ENCODE results near the gene MOV10. TPM values are rescaled to one million over a fixed set of nuclear protein-coding genes. Genes with fewer than 3 reads are reported as not detected.

Gene MOV10
- total RNA-seq, 1 donor from 2014 or later: 74.9 TPM

DNA sequence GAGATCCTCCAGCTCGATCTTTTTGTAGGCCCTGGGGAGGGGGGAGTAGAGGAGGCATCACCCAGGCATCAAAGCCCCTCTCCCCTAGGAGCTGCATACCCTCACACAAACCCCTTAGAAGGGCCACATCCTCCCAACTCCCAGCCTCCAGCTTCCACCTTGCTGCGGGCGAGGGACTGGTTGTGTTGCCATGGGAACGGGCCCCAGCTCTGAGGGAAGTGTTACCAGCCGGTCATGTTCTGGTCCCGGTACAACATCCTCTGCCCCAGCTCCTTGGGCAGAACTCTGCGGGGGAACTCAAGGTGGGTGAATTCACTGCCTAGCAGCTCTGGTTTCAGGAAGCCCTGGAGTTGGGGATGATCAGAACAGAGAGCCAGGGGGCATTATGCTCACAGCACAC, 36.6 kb downstream of the MOV10 start:
- TF ChIP-seq CTCF (conservative IDR thresholded peaks at IDR 0.05): no peak
- Mint-ChIP-seq H3K4me1 (peaks cover 27% of the 10 kb centered on the region), H3K4me3 (peak overlapping the region; percentile 26), H3K9me3 (no peaks in the 10 kb centered on the region), H3K36me3 (ENCODE audit: low read depth) (no peaks in the 10 kb centered on the region), H3K27me3 (ENCODE audit: low read depth) (peaks cover 59% of the 10 kb centered on the region), H3K27ac (ENCODE audit: unreplicated experiment) (no peak overlapping the region)
- no peak for DNase-seq (ENCODE audit: low read depth, low spot score)

GRCh38 chr1:112711670-112712069, 37.2 kb downstream of the MOV10 start:
- Mint-ChIP-seq H3K36me3 (ENCODE audit: low read depth) (no peaks in the 10 kb centered on the region), H3K27ac (ENCODE audit: unreplicated experiment) (no peak overlapping the region), H3K9me3 (no peaks in the 10 kb centered on the region), H3K4me3 (peak overlapping the region; percentile 26), H3K27me3 (ENCODE audit: low read depth) (peaks cover 64% of the 10 kb centered on the region), H3K4me1 (peaks cover 27% of the 10 kb centered on the region)
- TF ChIP-seq CTCF (conservative IDR thresholded peaks at IDR 0.05): no peak
- no peak for DNase-seq (ENCODE audit: low read depth, low spot score)

DNA sequence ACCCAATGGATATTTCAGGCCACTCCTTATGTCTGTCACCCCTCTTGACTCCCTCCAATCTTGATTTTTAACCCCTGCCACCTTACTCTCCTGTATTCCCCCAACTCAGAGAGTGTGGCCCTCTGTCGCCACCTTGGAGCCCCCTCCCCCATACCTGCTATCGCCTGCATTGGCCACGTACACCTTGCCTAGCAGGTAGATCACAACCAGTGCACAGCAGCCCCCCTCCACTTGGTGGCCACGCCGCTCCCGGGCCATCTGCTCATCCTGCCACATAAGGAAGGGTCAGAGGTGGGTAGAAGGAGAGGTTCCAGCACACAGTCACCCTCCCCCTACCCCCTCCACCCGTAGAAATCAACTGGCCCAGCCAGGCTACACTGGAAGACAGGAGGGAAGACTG, 37.7 kb downstream of the MOV10 start:
- peaks cover 27% of the 10 kb centered on the region for H3K4me1 Mint-ChIP-seq
- DNase-seq (ENCODE audit: low read depth, low spot score): no peak
- H3K9me3 Mint-ChIP-seq: no peaks in the 10 kb centered on the region
- H3K4me3 Mint-ChIP-seq: peak overlapping the region; percentile 75
- no peak for TF ChIP-seq CTCF (conservative IDR thresholded peaks at IDR 0.05)
- peaks cover 64% of the 10 kb centered on the region for H3K27me3 Mint-ChIP-seq (ENCODE audit: low read depth)
- no peak overlapping the region for H3K27ac Mint-ChIP-seq (ENCODE audit: unreplicated experiment)
- H3K36me3 Mint-ChIP-seq (ENCODE audit: low read depth): no peaks in the 10 kb centered on the region

- Mint-ChIP-seq H3K36me3 (ENCODE audit: low read depth) (no peaks in the 10 kb centered on the region), H3K9me3 (no peaks in the 10 kb centered on the region), H3K27ac (ENCODE audit: unreplicated experiment) (no peak overlapping the region), H3K4me3 (peak overlapping the region; percentile 75), H3K4me1 (peaks cover 23% of the 10 kb centered on the region), H3K27me3 (ENCODE audit: low read depth) (peaks cover 64% of the 10 kb centered on the region)
- no peak for TF ChIP-seq CTCF (conservative IDR thresholded peaks at IDR 0.05)
- DNase-seq (ENCODE audit: low read depth, low spot score): no peak
These were observed 38.3 kb downstream of the MOV10 start for GRCh38 chr1:112712701-112713128.

- Mint-ChIP-seq H3K27me3 (ENCODE audit: low read depth) (peaks cover 64% of the 10 kb centered on the region), H3K4me3 (peak overlapping the region; percentile 75), H3K36me3 (ENCODE audit: low read depth) (no peaks in the 10 kb centered on the region), H3K9me3 (no peaks in the 10 kb centered on the region), H3K4me1 (peaks cover 21% of the 10 kb centered on the region), H3K27ac (ENCODE audit: unreplicated experiment) (no peak overlapping the region)
- DNase-seq (ENCODE audit: low read depth, low spot score): no peak
- no peak for TF ChIP-seq CTCF (conservative IDR thresholded peaks at IDR 0.05)
These were observed 39.2 kb downstream of the MOV10 start for GRCh38 chr1:112713466-112714312.

Data from neural crest cell (in vitro differentiated cells).